HEK293 (cell line): ENCODE data around the gene SNX17.

Source experiments
- HIC1 ChIP-seq: fragments of 450-650 bp; formaldehyde crosslinking; IDR thresholded peaks from 2 replicates; pipeline ENCODE4 v1.5.1; 2016; ENCODE audit warnings: missing biosample characterization, missing genetic modification characterization
- IKZF3 ChIP-seq: fragments of 450-650 bp; IDR thresholded peaks from 2 replicates; pipeline ENCODE4 v1.5.0; 2018; ENCODE audit warnings: missing biosample characterization, mild to moderate bottlenecking, missing genetic modification characterization, moderate library complexity
- KLF17 ChIP-seq: fragments of 450-650 bp; formaldehyde crosslinking; IDR thresholded peaks from 2 replicates; pipeline ENCODE4 v1.5.1; 2016; ENCODE audit warnings: missing biosample characterization, missing genetic modification characterization
- SALL2 ChIP-seq: fragments of 450-650 bp; formaldehyde crosslinking; IDR thresholded peaks from 2 replicates; pipeline ENCODE4 v1.5.0; 2017; ENCODE audit warnings: missing biosample characterization, mild to moderate bottlenecking, missing genetic modification characterization, borderline replicate concordance
- SP3 ChIP-seq: fragments of 450-650 bp; formaldehyde crosslinking; IDR thresholded peaks from 2 replicates; pipeline ENCODE4 v1.5.1; 2016; ENCODE audit warnings: missing biosample characterization, missing genetic modification characterization
- ZBTB1 ChIP-seq: fragments of 450-650 bp; formaldehyde crosslinking; IDR thresholded peaks from 2 replicates; pipeline ENCODE4 v1.5.1; 2016; ENCODE audit warnings: missing biosample characterization, missing genetic modification characterization
- ZBTB48 ChIP-seq: fragments of 450-650 bp; formaldehyde crosslinking; IDR thresholded peaks from 2 replicates; pipeline ENCODE4 v1.5.1; 2016; ENCODE audit warnings: missing biosample characterization, missing genetic modification characterization
- ZFP41 ChIP-seq: fragments of 450-650 bp; formaldehyde crosslinking; IDR thresholded peaks from 2 replicates; pipeline ENCODE4 v1.5.1; 2016; ENCODE audit warnings: missing biosample characterization, missing genetic modification characterization, borderline replicate concordance
- ZNF138 ChIP-seq: fragments of 450-650 bp; formaldehyde crosslinking; IDR thresholded peaks from 2 replicates; pipeline ENCODE4 v1.5.1; 2016; ENCODE audit warnings: missing biosample characterization, missing genetic modification characterization, borderline replicate concordance
- ZNF148 ChIP-seq: fragments of 450-650 bp; formaldehyde crosslinking; IDR thresholded peaks from 2 replicates; pipeline ENCODE4 v1.5.0; 2017; ENCODE audit warnings: missing biosample characterization, missing genetic modification characterization, borderline replicate concordance
- ZNF202 ChIP-seq: fragments of 450-650 bp; formaldehyde crosslinking; IDR thresholded peaks from 2 replicates; pipeline ENCODE4 v1.5.1; 2016; ENCODE audit warnings: missing biosample characterization, missing genetic modification characterization, borderline replicate concordance
- ZNF280D ChIP-seq: fragments of 450-650 bp; formaldehyde crosslinking; IDR thresholded peaks from 2 replicates; pipeline ENCODE4 v1.5.1; 2016; ENCODE audit warnings: missing biosample characterization, missing genetic modification characterization
- ZNF324 ChIP-seq: fragments of 450-650 bp; formaldehyde crosslinking; IDR thresholded peaks from 2 replicates; pipeline ENCODE4 v1.5.1; 2016; ENCODE audit warnings: missing biosample characterization, missing genetic modification characterization
- ZNF335 ChIP-seq: fragments of 450-650 bp; formaldehyde crosslinking; conservative IDR thresholded peaks from 2 replicates; pipeline ENCODE4 v1.5.1; 2016; ENCODE audit warnings: missing biosample characterization, missing genetic modification characterization
- ZNF354C ChIP-seq: fragments of 450-650 bp; formaldehyde crosslinking; IDR thresholded peaks from 2 replicates; pipeline ENCODE4 v1.5.1; 2016; ENCODE audit warnings: missing biosample characterization, missing genetic modification characterization, low read depth, borderline replicate concordance
- ZNF37A ChIP-seq: fragments of 450-650 bp; IDR thresholded peaks from 2 replicates; pipeline ENCODE4 v1.5.1; 2018; ENCODE audit warnings: missing biosample characterization, missing genetic modification characterization
- ZNF426 ChIP-seq: fragments of 450-650 bp; formaldehyde crosslinking; IDR thresholded peaks from 2 replicates; pipeline ENCODE4 v1.5.1; 2017; ENCODE audit warnings: missing biosample characterization, missing genetic modification characterization, mild to moderate bottlenecking, inconsistent platforms, moderate library complexity
- ZNF501 ChIP-seq: fragments of 450-650 bp; formaldehyde crosslinking; IDR thresholded peaks from 2 replicates; pipeline ENCODE4 v1.5.1; 2016; ENCODE audit warnings: missing biosample characterization, missing genetic modification characterization
- ZNF548 ChIP-seq: fragments of 450-650 bp; formaldehyde crosslinking; IDR thresholded peaks from 2 replicates; pipeline ENCODE4 v1.5.1; 2016; ENCODE audit warnings: missing biosample characterization, missing genetic modification characterization
- ZNF549 ChIP-seq: fragments of 450-650 bp; IDR thresholded peaks from 2 replicates; pipeline ENCODE4 v1.5.1; 2018; ENCODE audit warnings: missing biosample characterization, missing genetic modification characterization, mild to moderate bottlenecking, inconsistent platforms, moderate library complexity
- ZNF596 ChIP-seq: fragments of 450-650 bp; IDR thresholded peaks from 2 replicates; pipeline ENCODE4 v1.5.0; 2018; ENCODE audit warnings: missing biosample characterization, mild to moderate bottlenecking, missing genetic modification characterization, moderate library complexity
- ZNF600 ChIP-seq: fragments of 450-650 bp; formaldehyde crosslinking; IDR thresholded peaks from 2 replicates; pipeline ENCODE4 v1.5.1; 2016; ENCODE audit warnings: missing biosample characterization, missing genetic modification characterization
- ZNF629 ChIP-seq: fragments of 450-650 bp; formaldehyde crosslinking; IDR thresholded peaks from 2 replicates; pipeline ENCODE4 v1.5.1; 2017; ENCODE audit warnings: missing biosample characterization, missing genetic modification characterization
- ZNF785 ChIP-seq: fragments of 450-650 bp; formaldehyde crosslinking; IDR thresholded peaks from 2 replicates; pipeline ENCODE4 v1.5.1; 2016; ENCODE audit warnings: missing biosample characterization, missing genetic modification characterization
- ZNF830 ChIP-seq: fragments of 450-650 bp; IDR thresholded peaks from 2 replicates; pipeline ENCODE4 v1.5.0; 2018; ENCODE audit warnings: missing biosample characterization, missing genetic modification characterization, low read depth, mild to moderate bottlenecking, moderate library complexity
- ZSCAN4 ChIP-seq: fragments of 450-650 bp; formaldehyde crosslinking; IDR thresholded peaks from 2 replicates; pipeline ENCODE4 v1.5.1; 2017; ENCODE audit warnings: missing biosample characterization, missing genetic modification characterization
- ZSCAN5A ChIP-seq: fragments of 450-650 bp; formaldehyde crosslinking; IDR thresholded peaks from 2 replicates; pipeline ENCODE4 v1.5.1; 2016; ENCODE audit warnings: missing biosample characterization, missing genetic modification characterization
- ZXDB ChIP-seq: fragments of 450-650 bp; formaldehyde crosslinking; IDR thresholded peaks from 2 replicates; pipeline ENCODE4 v1.5.1; 2016; ENCODE audit warnings: missing biosample characterization, missing genetic modification characterization

Gene SNX17

GRCh38 chr2:27322766-27323595, 47.4 kb upstream of the SNX17 start, which contains the start of gene MPV17 (continued):
- TF ChIP-seq ZSCAN4 (tag by site-specific recombination) = no peak
- TF ChIP-seq ZBTB48 = peak; percentile 21; the same call in 1 of the 2 replicates
- no peak for TF ChIP-seq SALL2 (tag by site-specific recombination)
- no peak for TF ChIP-seq ZNF138 (tag by site-specific recombination)
- TF ChIP-seq ZSCAN5A (tag by site-specific recombination) = no peak
- TF ChIP-seq ZNF501 (tag by site-specific recombination) = peak; percentile 76; the same call in 1 of the 2 replicates
- TF ChIP-seq ZNF830 (tag by site-specific recombination) = no peak
- TF ChIP-seq SP3 (tag by site-specific recombination) = peak; percentile 69
- no peak for TF ChIP-seq ZBTB1 (tag by site-specific recombination)
- TF ChIP-seq ZNF354C (tag by site-specific recombination) = no peak
- TF ChIP-seq ZNF596 (tag by site-specific recombination) = no peak
- TF ChIP-seq ZNF202 (tag by site-specific recombination) = no peak
- TF ChIP-seq ZNF785 = no peak
- TF ChIP-seq ZNF280D = no peak
- no peak for TF ChIP-seq ZNF324
- no peak for TF ChIP-seq ZNF37A
- TF ChIP-seq ZNF629 (tag by site-specific recombination) = peak; percentile 65
- TF ChIP-seq ZNF549 (tag by site-specific recombination) = no peak
- peak; percentile 72 for TF ChIP-seq ZNF600 (tag by site-specific recombination)
- TF ChIP-seq ZNF335 = peak; percentile 45; the same call in 1 of the 2 replicates
- TF ChIP-seq ZFP41 (tag by site-specific recombination) = no peak
- TF ChIP-seq HIC1 (tag by site-specific recombination) = peak; percentile 56; the same call in 1 of the 2 replicates
- TF ChIP-seq IKZF3 (tag by site-specific recombination) = no peak
- peak; percentile 55 for TF ChIP-seq KLF17 (tag by site-specific recombination)
- no peak for TF ChIP-seq ZNF548 (tag by site-specific recombination)
- no peak for TF ChIP-seq ZNF426
- TF ChIP-seq ZNF148 (tag by site-specific recombination) = no peak
- TF ChIP-seq ZXDB (tag by site-specific recombination) = peak; percentile 65
